Nephron (organoid): ENCODE data around the gene RALGPS1.

ENCODE experiments used
- H3K27ac Mint-ChIP-seq, 3 experiments: 2 replicates each; pipeline ENCODE4 v1.8.0; 2020; ENCODE audit warnings: mixed read lengths in 3 of 3, mild to moderate bottlenecking in 2 of 3, moderate library complexity in 1 of 3
- H3K27me3 Mint-ChIP-seq: 2 replicates; pipeline ENCODE4 v1.8.0; 2021; ENCODE audit warnings: low read depth, mild to moderate bottlenecking, moderate library complexity, mixed read lengths
- H3K36me3 Mint-ChIP-seq: 2 replicates; pipeline ENCODE4 v1.8.0; 2020; ENCODE audit warnings: low read depth, mixed read lengths
- H3K4me1 Mint-ChIP-seq: 2 replicates; pipeline ENCODE4 v1.8.0; 2020; ENCODE audit warnings: mixed read lengths
- H3K4me3 Mint-ChIP-seq, 3 experiments: 2 replicates each; pipeline ENCODE4 v1.8.0; 2020; ENCODE audit warnings: mild to moderate bottlenecking in 3 of 3, mixed read lengths in 3 of 3, moderate library complexity in 2 of 3
- H3K9me3 Mint-ChIP-seq: 2 replicates; pipeline ENCODE4 v1.8.0; 2020; ENCODE audit warnings: mixed read lengths
- CTCF ChIP-seq, 3 experiments: fragments of 200-600 bp; sonication (generic); IDR thresholded peaks; one replicate each; pipeline ENCODE4 v1.5.0; 2021; ENCODE audit warnings: antibody characterized with exemption in 3 of 3; ENCODE audit not compliant: unreplicated experiment in 3 of 3

Gene RALGPS1

GRCh38 chr9:126883636-126884035 is 30.9 kb upstream of the RALGPS1 start:
- no peak overlapping the region for H3K27ac Mint-ChIP-seq
- H3K4me3 Mint-ChIP-seq, result no peak overlapping the region
- peaks cover 7% of the 10 kb centered on the region for H3K4me1 Mint-ChIP-seq
- peaks cover 32% of the 10 kb centered on the region for H3K36me3 Mint-ChIP-seq
- TF ChIP-seq CTCF (IDR thresholded peaks at IDR 0.05; ENCODE audit: unreplicated experiment in 3 of 3), result no peak
- H3K9me3 Mint-ChIP-seq, result no peaks in the 10 kb centered on the region
- no peaks in the 10 kb centered on the region for H3K27me3 Mint-ChIP-seq

DNA sequence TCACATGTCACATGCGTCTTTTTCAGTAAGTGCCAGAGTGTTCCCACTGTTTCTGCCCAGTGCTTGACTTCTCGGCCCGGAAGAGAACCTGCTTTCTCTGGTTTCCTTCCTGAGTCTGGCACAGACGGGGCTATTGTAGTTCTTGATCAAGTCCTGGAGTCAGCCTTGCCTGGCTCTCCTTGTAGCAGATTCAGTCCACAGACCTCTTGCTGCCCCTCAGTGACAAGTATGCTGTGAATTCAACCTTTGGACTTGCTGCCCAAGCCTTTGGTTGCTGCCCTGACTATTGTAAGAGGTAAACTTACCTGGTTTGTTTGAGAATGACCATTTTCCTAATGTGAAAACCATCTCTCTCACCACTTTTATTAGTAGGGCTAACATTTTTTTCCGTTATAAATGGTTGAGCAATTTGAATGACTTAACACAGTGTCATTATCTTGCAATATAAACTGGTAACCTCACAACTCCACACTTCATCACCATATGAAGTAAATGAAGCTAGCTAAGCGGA is 29.4 kb upstream of the RALGPS1 start:
- Mint-ChIP-seq H3K36me3 (peaks cover 18% of the 10 kb centered on the region), H3K27ac (peak overlapping the region in 1 of 3 experiments; percentile 61), H3K9me3 (no peaks in the 10 kb centered on the region), H3K4me3 (no peak overlapping the region), H3K27me3 (no peaks in the 10 kb centered on the region), H3K4me1 (peaks cover 13% of the 10 kb centered on the region)
- TF ChIP-seq CTCF (IDR thresholded peaks at IDR 0.05; ENCODE audit: unreplicated experiment in 3 of 3), result no peak

- H3K27me3 Mint-ChIP-seq, result no peaks in the 10 kb centered on the region
- no peaks in the 10 kb centered on the region for H3K9me3 Mint-ChIP-seq
- peaks cover 13% of the 10 kb centered on the region for H3K4me1 Mint-ChIP-seq
- peak overlapping the region in 2 of 3 experiments; percentile 34 to 71 for H3K27ac Mint-ChIP-seq
- H3K36me3 Mint-ChIP-seq, result peaks cover 8% of the 10 kb centered on the region
- no peak for TF ChIP-seq CTCF (IDR thresholded peaks at IDR 0.05; ENCODE audit: unreplicated experiment in 3 of 3)
- no peak overlapping the region for H3K4me3 Mint-ChIP-seq
Observed at GRCh38 chr9:126886034-126886822, 28.4 kb upstream of the RALGPS1 start.

DNA sequence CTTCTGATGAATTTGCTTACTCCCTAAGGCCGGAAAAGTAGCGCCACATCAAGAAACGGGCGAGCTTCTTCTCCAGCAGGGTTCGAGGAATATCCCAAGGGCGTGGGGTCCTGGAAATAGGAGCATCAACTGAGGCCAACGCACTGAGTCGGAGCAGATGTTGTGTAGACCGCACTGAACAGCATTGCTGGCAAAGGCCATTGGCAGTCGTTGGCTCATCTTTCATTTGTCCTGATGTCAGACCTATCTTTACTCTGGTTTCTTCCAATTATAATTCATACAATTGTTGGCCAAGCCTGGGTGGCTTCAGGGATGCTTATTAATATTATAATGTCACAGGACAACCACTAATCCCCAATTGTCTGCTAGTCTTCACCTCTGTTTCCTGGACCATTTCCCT is 27.7 kb upstream of the RALGPS1 start:
- Mint-ChIP-seq H3K27me3 (no peaks in the 10 kb centered on the region), H3K36me3 (peaks cover 4% of the 10 kb centered on the region), H3K4me1 (peaks cover 13% of the 10 kb centered on the region), H3K27ac (no peak overlapping the region), H3K9me3 (no peaks in the 10 kb centered on the region), H3K4me3 (no peak overlapping the region)
- no peak for TF ChIP-seq CTCF (IDR thresholded peaks at IDR 0.05; ENCODE audit: unreplicated experiment in 3 of 3)

GRCh38 chr9:126891676-126892075 is 22.9 kb upstream of the RALGPS1 start:
- no peaks in the 10 kb centered on the region for H3K9me3 Mint-ChIP-seq
- H3K36me3 Mint-ChIP-seq, result no peaks in the 10 kb centered on the region
- H3K27me3 Mint-ChIP-seq, result peaks cover 7% of the 10 kb centered on the region
- no peak for TF ChIP-seq CTCF (IDR thresholded peaks at IDR 0.05; ENCODE audit: unreplicated experiment in 3 of 3)
- no peak overlapping the region for H3K27ac Mint-ChIP-seq
- no peak overlapping the region for H3K4me3 Mint-ChIP-seq
- peaks cover 6% of the 10 kb centered on the region for H3K4me1 Mint-ChIP-seq

DNA sequence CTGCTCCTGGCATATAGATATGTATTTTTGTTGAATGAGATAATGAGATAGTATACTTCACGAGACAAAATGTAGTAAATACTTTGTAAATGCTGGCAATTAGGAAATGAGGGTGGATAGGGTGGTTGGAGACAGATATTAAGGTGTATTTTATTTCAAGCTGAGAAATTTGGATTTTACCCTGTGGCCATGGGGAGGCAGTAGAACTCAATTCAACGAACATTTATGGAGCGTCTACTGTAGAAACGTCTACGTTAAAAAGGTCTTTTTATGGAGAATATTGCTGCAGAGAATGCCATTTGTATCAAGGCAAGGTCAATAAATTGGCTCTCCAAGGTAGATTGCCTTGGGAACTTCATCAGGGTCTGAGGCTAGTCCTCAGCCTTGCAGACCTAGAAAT is 21.5 kb upstream of the RALGPS1 start:
- H3K9me3 Mint-ChIP-seq, result peaks cover 5% of the 10 kb centered on the region
- no peak overlapping the region for H3K27ac Mint-ChIP-seq
- no peaks in the 10 kb centered on the region for H3K36me3 Mint-ChIP-seq
- H3K4me3 Mint-ChIP-seq, result no peak overlapping the region
- peak in 2 of 3 experiments; percentile 19 to 40 for TF ChIP-seq CTCF (IDR thresholded peaks at IDR 0.05; ENCODE audit: unreplicated experiment in 3 of 3)
- peaks cover 6% of the 10 kb centered on the region for H3K4me1 Mint-ChIP-seq
- peaks cover 14% of the 10 kb centered on the region for H3K27me3 Mint-ChIP-seq
